ENCODE data around the gene CUX1. TPM values are rescaled to one million over a fixed set of nuclear protein-coding genes. Genes with fewer than 3 reads are reported as not detected.

Gene CUX1
- total RNA-seq, 1 experiment from 2014 or later, result 53.5 TPM

GRCh38 chr7:101993311-101993710, 175.9 kb downstream of the CUX1 start:
- Histone ChIP-seq H3K18ac (ENCODE audit: insufficient read length, low read depth, low read length) (no peak overlapping the region), H3K56ac (ENCODE audit: insufficient read length, low read depth, low read length) (no peak overlapping the region), H3K4ac (ENCODE audit: low read depth, low read length) (no peak overlapping the region), H2BK15ac (ENCODE audit: low read depth, low read length) (no peak overlapping the region), H2AFZ (ENCODE audit: low read length) (no peak overlapping the region), H3K27me3 (ENCODE audit: insufficient read depth, low read length) (no peaks in the 10 kb centered on the region), H3K9ac (ENCODE audit: extremely low read depth, insufficient read length, low read length) (no peak overlapping the region), H2BK5ac (ENCODE audit: insufficient read length, low read length) (no peak overlapping the region), H2BK20ac (ENCODE audit: low read depth, low read length, poor library complexity, severe bottlenecking) (no peak overlapping the region), H4K5ac (ENCODE audit: insufficient read length, low read depth, low read length) (no peak overlapping the region), H3K23ac (ENCODE audit: insufficient read length, low read depth, low read length) (no peak overlapping the region), H4K20me1 (ENCODE audit: control insufficient read depth, insufficient read depth, insufficient read length) (no peaks in the 10 kb centered on the region), H3K14ac (ENCODE audit: insufficient read depth, low read length) (no peak overlapping the region), H4K91ac (ENCODE audit: insufficient read length, low read depth, low read length) (no peak overlapping the region), H3K9me3 (ENCODE audit: control insufficient read depth, low read depth, low read length) (no peaks in the 10 kb centered on the region), H3K79me1 (ENCODE audit: insufficient read depth, low read depth, low read length, poor library complexity, severe bottlenecking) (peaks cover 6% of the 10 kb centered on the region), H3T11ph (ENCODE audit: low read length) (no peak overlapping the region), H2BK120ac (ENCODE audit: low read depth, low read length, poor library complexity, severe bottlenecking) (no peak overlapping the region), H2AK5ac (ENCODE audit: insufficient read length, low read length) (no peak overlapping the region), H3K79me2 (ENCODE audit: insufficient read depth, low read length) (peaks cover 3% of the 10 kb centered on the region; the same call in 1 of the 2 replicates), H3K4me1 (ENCODE audit: insufficient read depth, low read length) (peaks cover 3% of the 10 kb centered on the region; the same call in 1 of the 2 replicates), H3K27ac (ENCODE audit: insufficient read length, low read depth, low read length) (no peak overlapping the region), H3K4me2 (ENCODE audit: insufficient read depth, insufficient read length, low read length) (no peak overlapping the region), H4K8ac (replicated peaks; ENCODE audit: insufficient read length, low read depth, low read length) (no peak overlapping the region), H3K23me2 (ENCODE audit: insufficient read length, low read depth, low read length, poor library complexity, severe bottlenecking) (no peaks in the 10 kb centered on the region), H2BK12ac (ENCODE audit: insufficient read length, low read depth, low read length) (no peak overlapping the region)
- Mint-ChIP-seq H3K36me3 (ENCODE audit: insufficient read depth in 1 of 3, low read depth in 3 of 3) (peaks cover 3 to 11% (median 5%) of the 10 kb centered on the region in 3 experiments; a peak in 4 of 7 replicates), H3K9me3 (no peaks in the 10 kb centered on the region), H3K27me3 (ENCODE audit: low read depth) (no peaks in the 10 kb centered on the region; the same call in 1 of the 2 replicates), H3K4me3 (no peak overlapping the region), H3K4me1 (peaks cover 17 to 28% of the 10 kb centered on the region in 2 experiments), H3K27ac (peak overlapping the region in 1 of 3 experiments; percentile 68; a peak in 2 of 7 replicates)
- WGBS (ENCODE audit: extremely low coverage, insufficient read length, low lambda C conversion rate), result no CpG with 5 or more reads among the region's 8 CpGs
- TF ChIP-seq CTCF (conservative IDR thresholded peaks at IDR 0.05), result no peak
- no peak for DNase-seq

Measured in H9 (cell line).